Measurements from ENCODE around the gene DSG1.
"Not testable (repeated sequence)": the region's sequence is repeated elsewhere in the genome, so short reads cannot be mapped to it uniquely, and the experiment has no call there.

The DSG1 gene

GRCh38 chr18:31353336-31353735 lies 35.4 kb downstream of the DSG1 start:
- DNase-seq (ENCODE audit: low spot score): not testable (repeated sequence)

- DNase-seq (ENCODE audit: low spot score): no peak
These were observed 37.0 kb downstream of the DSG1 start for GRCh38 chr18:31354990-31355389.

- no peak for DNase-seq (ENCODE audit: low spot score)
These were observed 38.1 kb downstream of the DSG1 start for GRCh38 chr18:31356025-31356424.

- no peak for DNase-seq (ENCODE audit: low spot score)
These were observed 46.2 kb downstream of the DSG1 start for GRCh38 chr18:31364190-31364589.

GRCh38 chr18:31369478-31369877 lies 51.5 kb downstream of the DSG1 start:
- no peak for DNase-seq (ENCODE audit: low spot score)

- DNase-seq (ENCODE audit: low spot score): no peak
These were observed 54.0 kb downstream of the DSG1 start for GRCh38 chr18:31371989-31372388.

- no peak for DNase-seq (ENCODE audit: low spot score)
These were observed 55.7 kb downstream of the DSG1 start for GRCh38 chr18:31373641-31374040.

GRCh38 chr18:31376477-31376876 lies 58.5 kb downstream of the DSG1 start, which contains the start of gene DSG4:
Gene DSG4 (plus strand): TSS chr18:31376777. CDS start chr18:31376912, 135 bp downstream.
- DNase-seq (ENCODE audit: low spot score): no peak

- DNase-seq (ENCODE audit: low spot score): no peak
These were observed 63.0 kb downstream of the DSG1 start for GRCh38 chr18:31380912-31381311.

- DNase-seq (ENCODE audit: low spot score): no peak
These were observed 64.1 kb downstream of the DSG1 start for GRCh38 chr18:31382107-31382506.

GRCh38 chr18:31386741-31387140 lies 68.8 kb downstream of the DSG1 start:
- peak; percentile 93 for DNase-seq (ENCODE audit: low spot score)

- DNase-seq (ENCODE audit: low spot score): no peak
These were observed 75.3 kb downstream of the DSG1 start for GRCh38 chr18:31393286-31393685.

- peak; percentile 23 for DNase-seq (ENCODE audit: low spot score)
These were observed 79.0 kb downstream of the DSG1 start for GRCh38 chr18:31396796-31397612.

GRCh38 chr18:31398191-31398590 lies 80.2 kb downstream of the DSG1 start:
- no peak for DNase-seq (ENCODE audit: low spot score)

- DNase-seq (ENCODE audit: low spot score): peak; percentile 50
These were observed 81.5 kb downstream of the DSG1 start for GRCh38 chr18:31399306-31400032.

- DNase-seq (ENCODE audit: low spot score): peak; percentile 46
These were observed 83.4 kb downstream of the DSG1 start for GRCh38 chr18:31401156-31402025.

GRCh38 chr18:31402026-31402373 lies 84.0 kb downstream of the DSG1 start:
- DNase-seq (ENCODE audit: low spot score): no peak

- DNase-seq (ENCODE audit: low spot score): no peak
These were observed 85.4 kb downstream of the DSG1 start for GRCh38 chr18:31403409-31403808.

Data from kidney tubule cell (primary cell).